ENCODE measurements around the gene SLIT1.

SLIT1 gene

GRCh38 chr10:97053276-97053675 lies 132.5 kb downstream of the SLIT1 start:
- no peak for DNase-seq
- Mint-ChIP-seq H3K4me3 (no peak overlapping the region), H3K27me3 (no peaks in the 10 kb centered on the region), H3K4me1 (peaks cover 11% of the 10 kb centered on the region), H3K9me3 (no peaks in the 10 kb centered on the region), H3K27ac (no peak overlapping the region)
- no peak for ATAC-seq

DNA sequence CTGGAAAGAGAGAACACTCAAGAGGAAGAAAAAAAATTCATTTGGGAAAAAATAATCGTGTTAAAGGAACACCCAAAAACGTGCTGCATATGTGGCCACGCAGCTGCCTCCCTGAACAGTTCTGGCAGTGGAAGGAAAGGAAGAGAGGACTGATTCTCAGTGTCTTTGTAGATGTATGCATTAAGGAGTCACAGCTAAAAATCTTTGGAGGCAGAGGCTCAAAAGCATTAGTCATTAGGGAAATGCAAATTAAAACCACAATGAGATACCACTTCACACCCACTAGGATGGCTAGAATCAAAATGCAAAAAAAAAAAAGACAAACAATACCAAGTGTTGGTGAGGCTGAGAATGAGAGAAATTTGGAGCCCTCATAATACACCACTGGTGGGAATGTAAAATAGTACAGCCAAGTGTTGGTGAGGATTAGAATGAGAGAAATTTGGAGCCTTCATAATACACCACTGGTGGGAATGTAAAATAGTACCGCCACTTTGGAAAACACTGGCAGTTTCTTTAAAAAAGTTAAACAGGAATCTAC lies 134.7 kb downstream of the SLIT1 start:
- Mint-ChIP-seq H3K4me3 (no peak overlapping the region), H3K4me1 (peaks cover 11% of the 10 kb centered on the region), H3K27me3 (no peaks in the 10 kb centered on the region), H3K9me3 (no peaks in the 10 kb centered on the region), H3K27ac (no peak overlapping the region)
- no peak for DNase-seq
- peak; percentile 35 for ATAC-seq

GRCh38 chr10:97050205-97050745 lies 135.5 kb downstream of the SLIT1 start:
- no peak overlapping the region for H3K27ac Mint-ChIP-seq
- no peaks in the 10 kb centered on the region for H3K9me3 Mint-ChIP-seq

DNA sequence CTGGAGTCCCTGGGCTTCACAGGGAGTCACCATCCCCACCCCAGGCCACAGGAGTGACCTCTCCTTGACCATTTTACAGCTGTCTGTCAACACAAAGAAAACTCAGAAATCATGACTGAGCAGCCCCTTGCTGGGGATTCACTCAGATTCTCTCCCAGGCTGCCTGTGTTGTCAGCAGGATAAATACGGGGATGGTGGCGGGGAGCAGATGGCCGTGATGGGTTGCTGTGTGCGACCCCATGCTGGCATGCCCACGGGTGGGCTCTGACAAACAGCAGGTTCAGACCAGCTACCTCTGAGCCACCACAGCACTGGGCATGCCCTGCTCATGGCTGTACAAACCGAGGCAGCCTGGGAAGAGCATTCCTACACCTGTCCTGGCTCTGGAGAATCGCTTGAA lies 136.1 kb downstream of the SLIT1 start:
- Mint-ChIP-seq H3K9me3 (no peaks in the 10 kb centered on the region), H3K27me3 (no peaks in the 10 kb centered on the region), H3K4me1 (peaks cover 11% of the 10 kb centered on the region), H3K27ac (peak overlapping the region in 1 of 2 donors; percentile 89), H3K4me3 (no peak overlapping the region)
- DNase-seq, result no peak
- no peak for ATAC-seq

More at GRCh38 chr10:97050205-97050745, 135.5 kb downstream of the SLIT1 start:
- Mint-ChIP-seq H3K4me3 (no peak overlapping the region), H3K27me3 (no peaks in the 10 kb centered on the region), H3K4me1 (peaks cover 11% of the 10 kb centered on the region)
- no peak for ATAC-seq
- no peak for DNase-seq

- H3K27ac Mint-ChIP-seq, result peak overlapping the region in 1 of 2 donors; percentile 89
- peaks cover 11% of the 10 kb centered on the region for H3K4me1 Mint-ChIP-seq
- ATAC-seq (no peak), DNase-seq (no peak)
- H3K9me3 Mint-ChIP-seq, result no peaks in the 10 kb centered on the region
- H3K27me3 Mint-ChIP-seq, result no peaks in the 10 kb centered on the region
- no peak overlapping the region for H3K4me3 Mint-ChIP-seq
These were observed 136.9 kb downstream of the SLIT1 start for GRCh38 chr10:97048649-97049427.

DNA sequence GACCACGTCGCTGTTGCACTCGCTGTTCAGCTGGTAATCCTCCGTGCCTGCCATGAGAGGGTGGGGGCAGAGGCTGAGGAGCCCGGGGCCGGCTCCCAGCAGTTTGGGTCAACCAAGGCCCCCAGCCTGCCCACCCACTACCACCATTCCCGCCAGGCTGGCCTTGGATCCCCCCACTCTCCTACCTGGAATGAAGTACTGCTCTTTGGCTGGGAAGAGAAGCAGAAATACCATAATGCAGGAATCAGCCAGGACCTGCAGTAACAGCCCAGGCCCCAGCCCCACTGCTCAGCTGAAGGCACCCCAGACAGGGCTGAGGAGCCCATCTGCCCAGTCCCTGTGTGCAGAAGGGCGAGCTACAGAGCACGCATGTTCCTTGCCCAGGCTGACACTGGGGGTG lies 138.0 kb downstream of the SLIT1 start:
- no peak for DNase-seq
- H3K4me3 Mint-ChIP-seq, result no peak overlapping the region

GRCh38 chr10:97047083-97047736 lies 138.5 kb downstream of the SLIT1 start:
- Mint-ChIP-seq H3K4me3 (no peak overlapping the region), H3K27me3 (no peaks in the 10 kb centered on the region), H3K27ac (no peak overlapping the region), H3K4me1 (peaks cover 11% of the 10 kb centered on the region), H3K9me3 (no peaks in the 10 kb centered on the region)
- DNase-seq, result no peak
- no peak for ATAC-seq

More for the DNA sequence above, 138.0 kb downstream of the SLIT1 start:
- Mint-ChIP-seq H3K9me3 (no peaks in the 10 kb centered on the region), H3K27me3 (no peaks in the 10 kb centered on the region), H3K4me1 (peaks cover 11% of the 10 kb centered on the region), H3K27ac (no peak overlapping the region)
- ATAC-seq, result no peak

GRCh38 chr10:97046456-97047082 lies 139.2 kb downstream of the SLIT1 start:
- H3K4me3 Mint-ChIP-seq, result no peak overlapping the region
- DNase-seq (no peak), ATAC-seq (no peak)
- H3K9me3 Mint-ChIP-seq, result no peaks in the 10 kb centered on the region
- no peak overlapping the region for H3K27ac Mint-ChIP-seq
- no peaks in the 10 kb centered on the region for H3K27me3 Mint-ChIP-seq
- H3K4me1 Mint-ChIP-seq, result peaks cover 11% of the 10 kb centered on the region

DNA sequence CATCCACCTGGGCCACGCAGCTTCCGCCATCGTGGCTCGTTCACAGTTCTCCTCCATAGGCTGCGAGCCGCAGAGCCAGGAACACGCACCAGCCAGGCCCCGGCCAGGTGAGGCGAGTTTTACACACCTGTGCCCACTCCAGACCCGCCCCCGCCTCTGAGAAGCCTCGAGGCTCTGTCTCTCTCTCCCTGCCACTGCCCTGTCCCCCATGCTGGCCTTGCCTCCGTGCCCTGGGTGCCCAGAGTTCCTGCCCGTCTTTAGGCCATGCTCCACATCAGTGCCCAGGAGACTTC lies 142.2 kb downstream of the SLIT1 start:
- Mint-ChIP-seq H3K4me1 (peaks cover 3% of the 10 kb centered on the region), H3K4me3 (no peak overlapping the region), H3K27ac (no peak overlapping the region), H3K9me3 (no peaks in the 10 kb centered on the region), H3K27me3 (peaks cover under 1% of the 10 kb centered on the region)
- ATAC-seq (peak; percentile 20), DNase-seq (no peak)

DNA sequence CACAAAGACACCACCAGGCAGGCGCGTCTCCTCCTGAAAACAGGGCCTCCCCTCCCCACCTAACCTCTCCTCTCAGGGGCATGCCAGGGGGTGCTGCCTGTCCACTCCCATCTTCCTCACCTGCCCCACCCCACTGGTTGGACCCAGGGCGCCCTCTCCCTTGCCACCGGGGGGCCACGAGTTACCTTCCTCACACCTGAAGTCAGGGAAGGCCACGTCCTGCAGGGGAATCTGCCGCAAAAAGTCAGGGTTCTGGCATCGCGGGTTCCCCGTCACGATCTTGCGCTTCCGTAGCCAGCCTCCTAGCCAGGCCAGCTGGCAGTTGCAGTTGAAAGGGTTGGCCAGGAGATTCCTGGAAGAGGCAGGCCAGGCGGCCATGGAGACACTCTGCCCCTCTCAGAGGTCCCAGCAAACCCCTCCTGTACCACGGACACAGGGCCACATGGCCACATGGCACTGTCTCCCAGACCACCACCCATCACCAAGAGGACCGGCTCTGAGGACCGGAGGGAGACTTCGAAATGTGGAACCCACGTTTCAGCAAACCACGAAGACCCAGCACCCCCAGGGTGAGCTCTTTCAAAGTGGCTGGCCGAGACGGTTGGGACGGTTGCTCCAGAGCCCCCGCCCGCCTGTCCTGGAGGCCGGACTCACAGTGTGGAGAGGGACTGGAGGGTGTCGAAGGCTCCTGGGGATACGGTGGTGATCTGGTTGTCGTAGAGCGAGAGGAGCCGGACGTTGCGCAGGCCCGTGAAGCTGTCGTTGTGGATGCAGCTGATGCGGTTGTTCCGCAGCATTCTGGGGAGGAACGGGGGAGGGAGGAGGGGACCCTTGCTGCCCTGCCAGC lies 142.8 kb downstream of the SLIT1 start:
- ATAC-seq (no peak), DNase-seq (no peak)
- no peak overlapping the region for H3K27ac Mint-ChIP-seq
- H3K4me1 Mint-ChIP-seq, result peaks cover 9% of the 10 kb centered on the region
- no peak overlapping the region for H3K4me3 Mint-ChIP-seq
- no peaks in the 10 kb centered on the region for H3K9me3 Mint-ChIP-seq
- H3K27me3 Mint-ChIP-seq, result peaks cover 6% of the 10 kb centered on the region

GRCh38 chr10:97042081-97042480 lies 143.7 kb downstream of the SLIT1 start:
- peaks cover 17% of the 10 kb centered on the region for H3K4me1 Mint-ChIP-seq
- peaks cover 7% of the 10 kb centered on the region for H3K27me3 Mint-ChIP-seq
- no peaks in the 10 kb centered on the region for H3K9me3 Mint-ChIP-seq
- no peak overlapping the region for H3K4me3 Mint-ChIP-seq
- no peak for DNase-seq
- no peak overlapping the region for H3K27ac Mint-ChIP-seq
- no peak for ATAC-seq

- peaks cover 20% of the 10 kb centered on the region for H3K4me1 Mint-ChIP-seq
- H3K9me3 Mint-ChIP-seq, result no peaks in the 10 kb centered on the region
- H3K27me3 Mint-ChIP-seq, result peaks cover 17% of the 10 kb centered on the region
- H3K27ac Mint-ChIP-seq, result no peak overlapping the region
- ATAC-seq (no peak), DNase-seq (no peak)
- H3K4me3 Mint-ChIP-seq, result no peak overlapping the region
These were observed 145.1 kb downstream of the SLIT1 start for GRCh38 chr10:97040706-97041105.

GRCh38 chr10:97040248-97040584 lies 145.5 kb downstream of the SLIT1 start:
- no peak overlapping the region for H3K4me3 Mint-ChIP-seq
- H3K27ac Mint-ChIP-seq, result no peak overlapping the region
- no peaks in the 10 kb centered on the region for H3K9me3 Mint-ChIP-seq
- ATAC-seq (no peak), DNase-seq (no peak)
- H3K4me1 Mint-ChIP-seq, result peaks cover 20% of the 10 kb centered on the region
- peaks cover 22% of the 10 kb centered on the region for H3K27me3 Mint-ChIP-seq

DNA sequence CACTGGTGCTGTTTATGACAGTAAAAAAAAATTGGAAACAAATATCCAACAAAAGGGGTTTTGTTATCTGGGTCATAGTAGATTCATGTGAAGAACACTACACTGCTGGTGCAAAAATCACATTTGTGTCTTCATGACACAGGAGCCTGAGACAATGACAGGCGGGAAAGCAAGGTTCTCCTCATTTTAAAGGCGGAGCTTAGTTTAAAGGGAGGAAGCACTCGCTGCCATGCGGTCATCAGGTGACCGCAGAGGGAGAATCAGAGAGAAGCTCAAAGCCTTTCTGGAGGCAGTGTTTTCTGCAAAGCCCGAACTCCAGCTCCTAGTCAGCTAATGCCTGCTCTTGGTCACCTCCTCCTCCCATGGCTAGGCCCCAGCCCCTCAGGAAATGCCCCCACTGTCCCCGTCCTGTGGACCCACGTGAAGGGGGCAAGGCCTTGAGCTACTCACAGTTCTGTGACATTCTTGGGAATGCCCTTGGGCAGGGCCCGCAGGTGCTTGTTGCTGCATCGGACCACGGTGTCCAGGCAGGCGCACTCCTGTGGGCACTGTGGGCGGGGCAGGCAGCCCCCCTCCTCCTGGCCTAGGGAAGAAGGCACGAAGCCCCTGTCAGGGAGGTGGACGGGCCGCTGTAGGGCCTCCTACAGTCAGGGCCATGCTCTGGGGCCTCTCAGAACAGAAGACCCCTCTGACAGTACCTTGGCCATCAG lies 146.1 kb downstream of the SLIT1 start:
- DNase-seq (no peak), ATAC-seq (no peak)
- Mint-ChIP-seq H3K27ac (no peak overlapping the region), H3K27me3 (peaks cover 27% of the 10 kb centered on the region), H3K4me3 (no peak overlapping the region), H3K4me1 (peaks cover 20% of the 10 kb centered on the region), H3K9me3 (no peaks in the 10 kb centered on the region)

DNA sequence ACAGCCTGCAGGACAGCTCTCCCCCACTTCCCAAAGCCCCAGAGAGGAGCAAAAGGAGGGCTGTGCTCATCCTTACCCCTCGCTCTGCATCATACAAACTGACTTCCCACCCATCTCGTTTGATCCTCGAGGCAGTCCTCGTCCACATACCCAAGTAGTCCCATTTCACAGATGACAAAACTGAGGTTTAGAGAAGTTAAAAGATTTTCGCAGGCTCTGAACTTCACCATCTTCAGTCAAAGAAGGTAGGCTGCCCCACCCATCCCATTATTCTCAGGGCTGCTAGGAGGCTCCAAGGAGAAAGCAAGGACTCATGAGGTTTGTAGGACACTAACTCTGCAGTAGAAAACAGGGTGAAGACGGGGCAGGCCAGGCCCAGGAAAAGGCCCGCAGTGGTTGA lies 147.1 kb downstream of the SLIT1 start:
- no peak for ATAC-seq
- DNase-seq, result no peak
- H3K27ac Mint-ChIP-seq, result no peak overlapping the region
- H3K9me3 Mint-ChIP-seq, result no peaks in the 10 kb centered on the region
- peaks cover 28% of the 10 kb centered on the region for H3K27me3 Mint-ChIP-seq
- H3K4me1 Mint-ChIP-seq, result peaks cover 20% of the 10 kb centered on the region
- no peak overlapping the region for H3K4me3 Mint-ChIP-seq

Data from stimulated activated naive CD8-positive, alpha-beta T cell treated with anti-CD3 and anti-CD28 coated beads, Interleukin-15, amount 100 ng/mL, for 72 hours (primary cell).